GM10266 (cell line): ENCODE results near the gene TANC2.
"Not testable (repeated sequence)": the region's sequence is repeated elsewhere in the genome, so short reads cannot be mapped to it uniquely, and the experiment has no call there.

Experiments used
- DNase-seq: peaks from one replicate; pipeline ENCODE4 v3.0.0; 2012; ENCODE audit errors: extremely low spot score
- CTCF ChIP-seq: IDR thresholded peaks from 2 replicates; pipeline ENCODE4 v1.5.1; 2012; ENCODE audit warnings: mild to moderate bottlenecking, low read depth; ENCODE audit not compliant: control insufficient read depth, insufficient read depth; ENCODE audit errors: missing control alignments

TANC2 gene

DNA sequence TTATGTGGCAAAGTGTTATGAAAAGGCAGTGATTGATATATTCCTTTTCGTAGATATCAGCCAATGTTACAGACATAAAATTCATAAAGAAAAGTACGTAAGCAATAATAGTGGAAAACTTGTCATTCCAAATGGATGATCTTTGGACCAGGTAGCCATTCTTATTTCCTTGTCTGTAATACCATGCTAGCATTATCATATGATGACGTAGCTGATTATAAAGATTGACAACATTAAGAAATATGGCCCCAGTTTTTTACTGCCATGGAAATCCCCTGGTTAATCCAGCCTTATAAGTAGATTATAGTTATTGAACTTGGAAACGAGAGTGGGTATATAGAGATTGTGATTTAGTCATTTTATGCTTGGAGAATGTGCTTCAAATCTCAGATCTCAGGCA is 8.8 kb downstream of the TANC2 start:
- DNase-seq, result no peak
- TF ChIP-seq CTCF, result no peak

DNA sequence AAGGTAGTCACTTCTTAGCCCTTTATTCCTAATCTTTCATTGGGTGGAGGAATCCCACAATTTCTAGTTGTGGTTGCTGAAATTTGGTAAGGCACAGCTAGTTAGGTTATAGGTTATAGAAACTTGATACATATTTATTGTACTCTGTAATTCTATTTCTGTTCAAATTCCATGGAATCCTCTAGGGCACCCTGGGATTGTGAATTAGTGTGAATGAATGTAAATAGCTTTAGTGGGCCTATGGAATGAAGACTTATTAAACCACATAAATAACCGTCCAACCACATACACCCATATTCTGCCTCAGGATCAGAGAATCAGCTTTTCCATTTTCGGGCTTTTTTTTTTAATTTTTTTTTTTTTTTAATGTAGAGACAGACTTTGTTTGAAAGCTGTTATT is 9.2 kb downstream of the TANC2 start:
- TF ChIP-seq CTCF, result no peak
- DNase-seq, result no peak

GRCh38 chr17:62976643-62977231 is 10.7 kb downstream of the TANC2 start:
- not testable (repeated sequence) for DNase-seq

GRCh38 chr17:62980842-62981241 is 14.8 kb downstream of the TANC2 start:
- DNase-seq, result no peak
- no peak for TF ChIP-seq CTCF

- no peak for DNase-seq
- no peak for TF ChIP-seq CTCF
These were observed 15.9 kb downstream of the TANC2 start for GRCh38 chr17:62981933-62982332.

DNA sequence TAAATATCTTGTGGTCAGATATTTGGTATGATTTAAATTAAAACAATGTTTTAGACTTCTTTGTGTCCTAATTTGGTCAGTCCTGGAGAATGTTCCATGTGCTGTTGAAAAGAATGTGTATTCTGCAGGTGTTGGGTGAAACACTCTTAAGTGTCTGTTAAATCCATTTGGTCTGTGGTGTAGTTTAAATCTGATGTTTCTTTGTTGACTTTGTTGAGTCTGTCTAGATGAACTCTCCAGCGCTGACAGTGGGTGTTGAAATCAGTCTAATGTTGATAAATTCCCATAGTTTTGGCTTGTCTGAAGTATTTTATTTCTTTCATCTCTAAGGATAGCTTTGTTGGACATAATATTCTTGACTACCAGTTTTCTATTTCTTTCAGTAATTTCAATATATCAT is 18.8 kb downstream of the TANC2 start:
- TF ChIP-seq CTCF, result no peak
- DNase-seq, result no peak

GRCh38 chr17:62986549-62986948 is 20.5 kb downstream of the TANC2 start:
- no peak for TF ChIP-seq CTCF
- DNase-seq, result no peak

DNA sequence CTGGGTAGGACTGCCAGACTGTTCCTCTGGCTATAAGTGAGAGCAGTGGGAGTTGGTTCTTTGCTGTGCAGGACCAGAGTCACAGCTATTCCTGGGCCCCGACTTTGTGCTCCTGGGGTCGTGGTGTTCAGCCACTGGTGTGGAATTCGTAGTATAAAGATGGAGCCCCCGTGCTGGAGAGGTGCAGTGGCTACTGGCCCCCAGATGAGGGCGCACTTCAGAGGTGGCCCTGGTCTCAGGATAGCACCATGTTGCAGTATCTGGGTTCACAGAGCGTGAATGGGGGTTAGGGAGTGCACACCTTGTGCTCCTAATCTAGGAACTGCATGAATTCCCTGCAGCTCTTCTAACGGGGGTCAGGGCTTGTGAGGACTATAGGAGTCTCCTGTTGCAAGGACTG is 21.1 kb downstream of the TANC2 start:
- TF ChIP-seq CTCF, result no peak
- no peak for DNase-seq
